GM12878 (cell line): ENCODE results near the gene COMMD3. TPM values are rescaled to one million over a fixed set of nuclear protein-coding genes. Genes with fewer than 3 reads are reported as not detected.

Source experiments
- DPF2 ChIP-seq: fragments of 450-650 bp; IDR thresholded peaks from 2 replicates; pipeline ENCODE4 v1.6.1; 2017; ENCODE audit warnings: mild to moderate bottlenecking
- MXI1 ChIP-seq: fragments of 150-350 bp; IDR thresholded peaks from 2 replicates; pipeline ENCODE4 v1.6.1; 2011; ENCODE audit warnings: low read depth, mild to moderate bottlenecking, inconsistent platforms, low read length, improper control_type of control experiment
- SUPT20H ChIP-seq: IDR thresholded peaks from 2 replicates; pipeline ENCODE4 v1.6.1; 2011; ENCODE audit warnings: low read depth, mild to moderate bottlenecking, low read length, moderate library complexity, borderline replicate concordance; ENCODE audit not compliant: control insufficient read depth
- TARDBP ChIP-seq: IDR thresholded peaks from 2 replicates; pipeline ENCODE4 v1.6.1; 2016; ENCODE audit warnings: borderline replicate concordance
- ZNF24 ChIP-seq: fragments of 450-650 bp; IDR thresholded peaks from 2 replicates; pipeline ENCODE4 v1.6.1; 2017; ENCODE audit warnings: antibody characterized with exemption, mild to moderate bottlenecking
- ZSCAN29 ChIP-seq: fragments of 450-650 bp; IDR thresholded peaks from 2 replicates; pipeline ENCODE4 v1.6.1; 2017; ENCODE audit warnings: mild to moderate bottlenecking, moderate library complexity
- polyA plus RNA-seq, 11 experiments: library from polyadenylated mRNA; depleted of rRNA in 4 of 11; unstranded in 6 of 11; stranded (reverse) in 5 of 11; fragments of >200 nt; fragmentation: Nextera tagmentation in 4 of 11; fragmentation: Illumina TruSeq in 1 of 11; extraction: Ambion mirVana in 4 of 11; extraction: Trizol in 1 of 11; gene quantifications; 1 replicate in 1 of 11; 2 replicates in 10 of 11; pipeline versions ENCODE4 v1.2.1 to v1.2.3, GENCODE V29; 2011 to 2016; ENCODE audit warnings: inconsistent platforms in 2 of 11, missing spikeins in 2 of 11, low read depth in 1 of 11
- total RNA-seq, 4 experiments: library from RNA; depleted of rRNA in 3 of 4; stranded (reverse); fragments of >200 nt in 3 of 4; fragmentation: Illumina TruSeq in 1 of 4; extraction: Trizol in 1 of 4; gene quantifications; 2 replicates each; pipeline versions ENCODE4 v1.2.1 to v1.2.3, GENCODE V29; 2013 to 2021
- TF ChIP-seq, protein P1 (sequence below): IDR thresholded peaks from 2 replicates; pipeline ENCODE4 v1.6.1; 2012; ENCODE audit warnings: improper control_type of control experiment, low read depth, low read length; ENCODE audit not compliant: insufficient replicate concordance
- TF ChIP-seq, protein P2 (sequence below): fragments of 450-650 bp; IDR thresholded peaks from 2 replicates; pipeline ENCODE4 v1.6.1; 2016; ENCODE audit warnings: mild to moderate bottlenecking
- TF ChIP-seq, protein P3 (sequence below): fragments of 450-650 bp; IDR thresholded peaks from 2 replicates; pipeline ENCODE4 v1.6.1; 2017; ENCODE audit warnings: low read depth, mild to moderate bottlenecking, moderate library complexity
- TF ChIP-seq, protein P4 (sequence below): fragments of 450-650 bp; IDR thresholded peaks from 2 replicates; pipeline ENCODE4 v1.6.1; 2017; ENCODE audit warnings: mild to moderate bottlenecking, low read depth, inconsistent platforms; ENCODE audit not compliant: poor library complexity, severe bottlenecking

COMMD3 gene
- total and polyA plus RNA-seq, 10 of the 15 experiments (the other 5 are each of a cell fraction or from before 2014, with no cell fraction given), result 64.5 to 248 (median 84.4) TPM

DNA sequence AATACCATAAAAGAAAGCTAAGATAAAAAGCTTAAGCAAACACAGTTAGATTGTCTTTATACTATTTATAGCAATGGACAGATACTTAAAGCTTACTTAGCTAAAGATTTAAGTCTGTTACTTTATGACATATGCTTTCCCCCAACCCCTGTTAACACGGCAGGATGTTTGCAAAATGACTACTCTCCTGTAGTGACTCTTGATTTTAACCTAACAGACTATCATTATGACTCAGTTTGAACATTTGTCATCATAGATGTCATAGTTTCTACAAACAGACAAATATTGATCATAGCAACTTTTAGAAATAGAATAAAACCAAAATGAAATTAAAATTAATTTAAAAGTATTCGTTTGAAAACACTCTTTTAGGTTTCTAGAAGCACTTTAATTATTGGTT lies 7.8 kb upstream of the COMMD3 start (continued):
- TF ChIP-seq, protein P1, sequence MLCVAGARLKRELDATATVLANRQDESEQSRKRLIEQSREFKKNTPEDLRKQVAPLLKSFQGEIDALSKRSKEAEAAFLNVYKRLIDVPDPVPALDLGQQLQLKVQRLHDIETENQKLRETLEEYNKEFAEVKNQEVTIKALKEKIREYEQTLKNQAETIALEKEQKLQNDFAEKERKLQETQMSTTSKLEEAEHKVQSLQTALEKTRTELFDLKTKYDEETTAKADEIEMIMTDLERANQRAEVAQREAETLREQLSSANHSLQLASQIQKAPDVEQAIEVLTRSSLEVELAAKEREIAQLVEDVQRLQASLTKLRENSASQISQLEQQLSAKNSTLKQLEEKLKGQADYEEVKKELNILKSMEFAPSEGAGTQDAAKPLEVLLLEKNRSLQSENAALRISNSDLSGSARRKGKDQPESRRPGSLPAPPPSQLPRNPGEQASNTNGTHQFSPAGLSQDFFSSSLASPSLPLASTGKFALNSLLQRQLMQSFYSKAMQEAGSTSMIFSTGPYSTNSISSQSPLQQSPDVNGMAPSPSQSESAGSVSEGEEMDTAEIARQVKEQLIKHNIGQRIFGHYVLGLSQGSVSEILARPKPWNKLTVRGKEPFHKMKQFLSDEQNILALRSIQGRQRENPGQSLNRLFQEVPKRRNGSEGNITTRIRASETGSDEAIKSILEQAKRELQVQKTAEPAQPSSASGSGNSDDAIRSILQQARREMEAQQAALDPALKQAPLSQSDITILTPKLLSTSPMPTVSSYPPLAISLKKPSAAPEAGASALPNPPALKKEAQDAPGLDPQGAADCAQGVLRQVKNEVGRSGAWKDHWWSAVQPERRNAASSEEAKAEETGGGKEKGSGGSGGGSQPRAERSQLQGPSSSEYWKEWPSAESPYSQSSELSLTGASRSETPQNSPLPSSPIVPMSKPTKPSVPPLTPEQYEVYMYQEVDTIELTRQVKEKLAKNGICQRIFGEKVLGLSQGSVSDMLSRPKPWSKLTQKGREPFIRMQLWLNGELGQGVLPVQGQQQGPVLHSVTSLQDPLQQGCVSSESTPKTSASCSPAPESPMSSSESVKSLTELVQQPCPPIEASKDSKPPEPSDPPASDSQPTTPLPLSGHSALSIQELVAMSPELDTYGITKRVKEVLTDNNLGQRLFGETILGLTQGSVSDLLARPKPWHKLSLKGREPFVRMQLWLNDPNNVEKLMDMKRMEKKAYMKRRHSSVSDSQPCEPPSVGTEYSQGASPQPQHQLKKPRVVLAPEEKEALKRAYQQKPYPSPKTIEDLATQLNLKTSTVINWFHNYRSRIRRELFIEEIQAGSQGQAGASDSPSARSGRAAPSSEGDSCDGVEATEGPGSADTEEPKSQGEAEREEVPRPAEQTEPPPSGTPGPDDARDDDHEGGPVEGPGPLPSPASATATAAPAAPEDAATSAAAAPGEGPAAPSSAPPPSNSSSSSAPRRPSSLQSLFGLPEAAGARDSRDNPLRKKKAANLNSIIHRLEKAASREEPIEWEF, result peak; percentile 61
- TF ChIP-seq MXI1 (peak; percentile 27; the same call in 1 of the 2 replicates), TARDBP (no peak; the same call in 1 of the 2 replicates), ZNF24 (no peak), ZSCAN29 (no peak), SUPT20H (no peak), DPF2 (peak; percentile 61; the same call in 1 of the 2 replicates)
- TF ChIP-seq, protein P2, sequence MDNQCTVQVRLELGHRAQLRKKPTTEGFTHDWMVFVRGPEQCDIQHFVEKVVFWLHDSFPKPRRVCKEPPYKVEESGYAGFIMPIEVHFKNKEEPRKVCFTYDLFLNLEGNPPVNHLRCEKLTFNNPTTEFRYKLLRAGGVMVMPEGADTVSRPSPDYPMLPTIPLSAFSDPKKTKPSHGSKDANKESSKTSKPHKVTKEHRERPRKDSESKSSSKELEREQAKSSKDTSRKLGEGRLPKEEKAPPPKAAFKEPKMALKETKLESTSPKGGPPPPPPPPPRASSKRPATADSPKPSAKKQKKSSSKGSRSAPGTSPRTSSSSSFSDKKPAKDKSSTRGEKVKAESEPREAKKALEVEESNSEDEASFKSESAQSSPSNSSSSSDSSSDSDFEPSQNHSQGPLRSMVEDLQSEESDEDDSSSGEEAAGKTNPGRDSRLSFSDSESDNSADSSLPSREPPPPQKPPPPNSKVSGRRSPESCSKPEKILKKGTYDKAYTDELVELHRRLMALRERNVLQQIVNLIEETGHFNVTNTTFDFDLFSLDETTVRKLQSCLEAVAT, result no peak
- TF ChIP-seq, protein P3, sequence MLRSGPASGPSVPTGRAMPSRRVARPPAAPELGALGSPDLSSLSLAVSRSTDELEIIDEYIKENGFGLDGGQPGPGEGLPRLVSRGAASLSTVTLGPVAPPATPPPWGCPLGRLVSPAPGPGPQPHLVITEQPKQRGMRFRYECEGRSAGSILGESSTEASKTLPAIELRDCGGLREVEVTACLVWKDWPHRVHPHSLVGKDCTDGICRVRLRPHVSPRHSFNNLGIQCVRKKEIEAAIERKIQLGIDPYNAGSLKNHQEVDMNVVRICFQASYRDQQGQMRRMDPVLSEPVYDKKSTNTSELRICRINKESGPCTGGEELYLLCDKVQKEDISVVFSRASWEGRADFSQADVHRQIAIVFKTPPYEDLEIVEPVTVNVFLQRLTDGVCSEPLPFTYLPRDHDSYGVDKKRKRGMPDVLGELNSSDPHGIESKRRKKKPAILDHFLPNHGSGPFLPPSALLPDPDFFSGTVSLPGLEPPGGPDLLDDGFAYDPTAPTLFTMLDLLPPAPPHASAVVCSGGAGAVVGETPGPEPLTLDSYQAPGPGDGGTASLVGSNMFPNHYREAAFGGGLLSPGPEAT, result no peak
- TF ChIP-seq, protein P4, sequence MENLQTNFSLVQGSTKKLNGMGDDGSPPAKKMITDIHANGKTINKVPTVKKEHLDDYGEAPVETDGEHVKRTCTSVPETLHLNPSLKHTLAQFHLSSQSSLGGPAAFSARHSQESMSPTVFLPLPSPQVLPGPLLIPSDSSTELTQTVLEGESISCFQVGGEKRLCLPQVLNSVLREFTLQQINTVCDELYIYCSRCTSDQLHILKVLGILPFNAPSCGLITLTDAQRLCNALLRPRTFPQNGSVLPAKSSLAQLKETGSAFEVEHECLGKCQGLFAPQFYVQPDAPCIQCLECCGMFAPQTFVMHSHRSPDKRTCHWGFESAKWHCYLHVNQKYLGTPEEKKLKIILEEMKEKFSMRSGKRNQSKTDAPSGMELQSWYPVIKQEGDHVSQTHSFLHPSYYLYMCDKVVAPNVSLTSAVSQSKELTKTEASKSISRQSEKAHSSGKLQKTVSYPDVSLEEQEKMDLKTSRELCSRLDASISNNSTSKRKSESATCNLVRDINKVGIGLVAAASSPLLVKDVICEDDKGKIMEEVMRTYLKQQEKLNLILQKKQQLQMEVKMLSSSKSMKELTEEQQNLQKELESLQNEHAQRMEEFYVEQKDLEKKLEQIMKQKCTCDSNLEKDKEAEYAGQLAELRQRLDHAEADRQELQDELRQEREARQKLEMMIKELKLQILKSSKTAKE, result peak; percentile 90
